Esophagus muscularis mucosa (tissue), 3 donors: ENCODE data around the gene NSUN4.

ENCODE experiments used
- POLR2A ChIP-seq: fragments of 450-650 bp; IDR thresholded peaks from one replicate; pipeline ENCODE4 v1.6.1; 2017; ENCODE audit warnings: antibody characterized with exemption, moderate library complexity, mild to moderate bottlenecking, low read depth
- TF ChIP-seq, protein P1 (sequence below), 3 experiments: fragments of 200-600 bp in 2 of 3; fragments of 450-650 bp in 1 of 3; sonication (generic) in 2 of 3; IDR thresholded peaks; one replicate each; pipeline ENCODE4 v1.5.1; 2017 to 2019; ENCODE audit warnings: antibody characterized with exemption in 3 of 3, mild to moderate bottlenecking in 2 of 3, moderate library complexity in 1 of 3

DNA sequence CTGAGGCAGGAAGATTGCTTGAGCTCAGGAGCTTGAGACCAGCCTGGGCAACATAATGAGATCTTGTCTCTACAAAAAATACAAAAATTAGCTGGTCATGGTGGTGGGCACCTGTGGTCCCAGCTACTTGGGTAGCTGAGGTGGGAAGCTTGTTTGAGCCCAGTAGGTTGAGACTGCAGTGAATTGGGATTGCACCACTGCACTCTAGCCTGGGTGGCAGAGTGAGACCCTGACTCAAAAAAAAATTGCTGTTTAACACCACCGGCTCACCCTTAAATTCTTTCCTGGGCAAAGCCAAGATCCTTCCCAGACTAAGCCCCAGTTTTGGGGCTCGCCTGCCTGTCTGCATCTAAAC, 6.6 kb upstream of the NSUN4 start:
- TF ChIP-seq, protein P1, sequence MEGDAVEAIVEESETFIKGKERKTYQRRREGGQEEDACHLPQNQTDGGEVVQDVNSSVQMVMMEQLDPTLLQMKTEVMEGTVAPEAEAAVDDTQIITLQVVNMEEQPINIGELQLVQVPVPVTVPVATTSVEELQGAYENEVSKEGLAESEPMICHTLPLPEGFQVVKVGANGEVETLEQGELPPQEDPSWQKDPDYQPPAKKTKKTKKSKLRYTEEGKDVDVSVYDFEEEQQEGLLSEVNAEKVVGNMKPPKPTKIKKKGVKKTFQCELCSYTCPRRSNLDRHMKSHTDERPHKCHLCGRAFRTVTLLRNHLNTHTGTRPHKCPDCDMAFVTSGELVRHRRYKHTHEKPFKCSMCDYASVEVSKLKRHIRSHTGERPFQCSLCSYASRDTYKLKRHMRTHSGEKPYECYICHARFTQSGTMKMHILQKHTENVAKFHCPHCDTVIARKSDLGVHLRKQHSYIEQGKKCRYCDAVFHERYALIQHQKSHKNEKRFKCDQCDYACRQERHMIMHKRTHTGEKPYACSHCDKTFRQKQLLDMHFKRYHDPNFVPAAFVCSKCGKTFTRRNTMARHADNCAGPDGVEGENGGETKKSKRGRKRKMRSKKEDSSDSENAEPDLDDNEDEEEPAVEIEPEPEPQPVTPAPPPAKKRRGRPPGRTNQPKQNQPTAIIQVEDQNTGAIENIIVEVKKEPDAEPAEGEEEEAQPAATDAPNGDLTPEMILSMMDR (IDR thresholded peaks at IDR 0.05): no peak
- TF ChIP-seq POLR2A: no peak
